Spleen (tissue), 11 donors: Measurements from ENCODE around the gene KRT79. TPM values are rescaled to one million over a fixed set of nuclear protein-coding genes. Genes with fewer than 3 reads are reported as not detected.

ENCODE experiments used
- DNase-seq: peaks from one replicate; pipeline ENCODE4 v3.0.0-alpha.2; 2020
- H3K27ac ChIP-seq, 8 donors: fragments of 200-600 bp; sonication (generic) in 7 of 8; 1 replicate in 4 of 8; 2 replicates in 4 of 8; pipeline versions ENCODE4 v1.5.0 to v1.8.0; 2016 to 2021; ENCODE audit warnings: inconsistent platforms in 4 of 8, mild to moderate bottlenecking in 4 of 8, moderate library complexity in 1 of 8
- H3K27me3 ChIP-seq, 7 donors: fragments of 200-600 bp; sonication (generic) in 6 of 7; replicated peaks in 1 of 7; 1 replicate in 4 of 7; 2 replicates in 3 of 7; pipeline versions ENCODE4 v1.5.0 to v1.8.0; 2016 to 2021; ENCODE audit warnings: inconsistent platforms in 3 of 7, mild to moderate bottlenecking in 1 of 7
- H3K36me3 ChIP-seq, 6 donors: fragments of 200-600 bp; sonication (generic) in 5 of 6; 1 replicate in 4 of 6; 2 replicates in 2 of 6; pipeline versions ENCODE4 v1.5.0 to v1.8.0; 2016 to 2021; ENCODE audit warnings: inconsistent platforms in 2 of 6
- H3K4me1 ChIP-seq, 6 donors: fragments of 200-600 bp; sonication (generic) in 5 of 6; 1 replicate in 3 of 6; 2 replicates in 3 of 6; pipeline versions ENCODE4 v1.5.0 to v1.8.0; 2016 to 2021; ENCODE audit warnings: inconsistent platforms in 3 of 6
- H3K4me3 ChIP-seq, 8 donors: fragments of 200-600 bp; sonication (generic) in 7 of 8; 1 replicate in 4 of 8; 2 replicates in 4 of 8; pipeline versions ENCODE4 v1.5.0 to v1.8.0; 2016 to 2021; ENCODE audit warnings: inconsistent platforms in 4 of 8, mild to moderate bottlenecking in 4 of 8, moderate library complexity in 2 of 8
- H3K9me3 ChIP-seq, 8 donors: fragments of 200-600 bp; sonication (generic) in 7 of 8; 1 replicate in 4 of 8; 2 replicates in 4 of 8; pipeline versions ENCODE4 v1.5.0 to v1.8.0; 2016 to 2021; ENCODE audit warnings: inconsistent platforms in 4 of 8
- CTCF ChIP-seq, 11 experiments: fragments of 200-600 bp in 7 of 11; fragments of 450-650 bp in 4 of 11; sonication (generic) in 4 of 11; IDR thresholded peaks in 8 of 11; conservative IDR thresholded peaks in 3 of 11; 1 replicate in 7 of 11; 2 replicates in 4 of 11; pipeline versions ENCODE4 v1.4.0 to v1.8.0; 2016 to 2021; ENCODE audit warnings: antibody characterized with exemption in 11 of 11, inconsistent platforms in 4 of 11, mild to moderate bottlenecking in 1 of 11
- POLR2A ChIP-seq, 3 donors: fragments of 450-650 bp; IDR thresholded peaks; one replicate each; pipeline ENCODE4 v1.5.1; 2017; ENCODE audit warnings: antibody characterized with exemption in 3 of 3, mild to moderate bottlenecking in 1 of 3
- POLR2AphosphoS5 ChIP-seq, 3 donors: sonication (generic); formaldehyde crosslinking; IDR thresholded peaks; one replicate each; pipeline ENCODE4 v1.5.1; 2017; ENCODE audit warnings: antibody characterized with exemption in 3 of 3
- WGBS, 5 donors: extraction: QIAGEN DNeasy Blood & Tissue Kit in 3 of 5; methylation state at CpG; one replicate each; pipeline versions ENCODE4 v1.1.5 to v1.1.7; 2013 to 2018; 5-methylcytosine and 5-hydroxymethylcytosine counted together
- intact Hi-C: fragments of 100-400 bp; cut with DNase I; formaldehyde crosslinking; loops from one replicate; pipeline ENCODE4 v1.15.0; 2023; ENCODE audit warnings: low total_unique reads
- polyA plus RNA-seq, 3 donors: library from polyadenylated mRNA; stranded (reverse); fragments of 200-250 nt; gene quantifications; one replicate each; pipeline ENCODE4 v1.2.1, GENCODE V29; 2013
- total RNA-seq, 7 donors: library from RNA; depleted of rRNA in 3 of 7; stranded (reverse); fragments of >200 nt in 3 of 7; fragmentation: NEBNext Ultra II Directional in 4 of 7; extraction: Animal tissue kit (Norgen Biotek cat#: 25700) in 4 of 7; gene quantifications; one replicate each; pipeline versions ENCODE4 v1.1.0 to v1.2.1, GENCODE V29; 2016 to 2021
- donor health status: healthy with polysubstance abuse.
- donor health status: DM: no; HTN: no; CAD: no; lungs with moderate emphysema.
- donor health status: DM: no; HTN: no; CAD: no.
- donor health status: Bipolar disorder and iron deficiency.
- donor health status: healthy.
- donor health status: DM: no; HTN: no; CAD: no.
- donor health status: DM: yes; HTN: yes; CAD: no.

Gene KRT79
- total and polyA plus RNA-seq, 10 donors: 0.15 to 0.37 (median 0.19) TPM; not detected in 7

DNA sequence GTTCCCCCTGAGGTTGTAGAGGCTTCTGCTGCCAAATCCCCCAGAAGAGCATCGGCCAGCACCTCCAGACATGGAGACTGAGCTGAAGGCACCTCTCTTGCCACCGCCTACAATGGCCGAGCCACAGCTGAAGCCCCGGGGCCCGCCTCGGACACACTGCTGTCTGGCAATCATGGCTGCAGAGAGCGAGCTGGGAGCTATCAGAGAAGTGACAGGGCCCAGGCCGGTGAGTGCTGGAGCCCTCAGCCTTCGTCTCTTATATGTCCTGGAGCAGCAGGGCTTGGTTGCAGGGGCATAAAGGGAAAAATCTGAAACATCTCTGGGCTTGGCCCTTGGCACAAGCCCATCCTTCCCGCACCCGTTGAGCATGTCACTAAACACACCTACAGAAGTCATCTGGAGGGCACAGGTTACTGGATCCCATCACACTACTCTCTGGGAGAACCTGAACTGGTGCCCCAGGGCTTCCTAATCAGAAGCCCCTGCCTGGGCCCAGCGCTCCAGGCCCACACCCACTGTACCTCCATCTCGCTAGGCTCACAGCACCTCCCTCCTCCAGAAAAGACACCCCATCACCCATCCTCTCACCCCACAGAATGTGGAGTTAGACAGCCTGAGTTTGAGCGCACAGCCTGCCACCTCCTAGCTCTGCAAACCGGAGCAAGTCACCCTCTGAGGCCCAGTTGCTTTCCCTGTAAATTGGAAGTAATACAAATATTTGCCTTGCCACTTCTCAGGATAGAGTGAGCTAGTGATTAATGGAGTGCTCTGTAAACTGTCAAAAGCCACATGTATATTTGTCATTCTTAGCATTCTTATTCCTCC is 20.0 kb downstream of the KRT79 start, which contains the start of gene KRT4:
Gene KRT4 (minus strand): TSS at position 232 of the 825 bp plus-strand sequence. CDS start 58 bp downstream, at position 174.
- Histone ChIP-seq H3K27ac (no peak within 1 kb of the TSS), H3K4me1 (peaks cover 0 to 5% (median 0%) of the 10 kb centered on the region in 6 donors), H3K27me3 (peaks cover 0 to 5% (median 0%) of the 10 kb centered on the region in 7 donors), H3K4me3 (no peak within 1 kb of the TSS), H3K36me3 (no peaks in the 10 kb centered on the region), H3K9me3 (no peaks in the 10 kb centered on the region)
- DNase-seq: peak; percentile 68
- WGBS, 5 donors: 80 to 92% (median 89%) methylated on average over 13 to 15 of the region's 15 CpGs
- intact Hi-C loops: no loop called here
- TF ChIP-seq CTCF (IDR thresholded peaks at IDR 0.05 in 8 of 11, conservative IDR thresholded peaks at IDR 0.05 in 3 of 11) (no peak), POLR2A (IDR thresholded peaks at IDR 0.05) (no peak), POLR2AphosphoS5 (IDR thresholded peaks at IDR 0.05) (no peak)

DNA sequence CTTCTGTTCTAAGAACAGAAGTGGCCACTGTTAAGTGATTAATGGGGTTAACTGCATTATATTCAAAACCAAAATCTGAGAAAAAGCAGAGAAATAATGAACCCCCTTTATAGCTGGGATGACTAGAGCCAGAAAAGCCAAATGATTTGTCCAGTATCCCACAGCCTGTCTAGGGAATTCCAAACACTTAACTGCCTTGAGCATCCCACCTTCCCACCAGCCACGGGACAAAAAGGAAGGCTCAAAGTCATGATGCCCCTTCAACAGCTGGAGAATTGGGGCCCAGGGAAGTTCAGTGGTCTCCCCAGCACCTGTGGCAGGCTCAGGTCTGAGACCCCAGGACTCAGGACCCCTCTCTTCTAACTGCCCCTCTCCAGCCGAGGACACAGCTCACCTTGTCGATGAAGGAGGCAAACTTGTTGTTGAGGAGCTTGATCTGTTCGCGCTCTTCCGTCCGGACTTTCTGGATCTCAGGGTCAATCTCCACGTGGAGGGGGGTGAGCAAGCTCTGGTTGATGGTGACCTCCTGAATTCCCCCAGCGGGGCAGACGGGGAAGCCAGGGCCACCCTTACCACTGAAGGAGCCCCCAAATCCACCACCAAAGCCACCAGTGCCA is 20.8 kb downstream of the KRT79 start:
- no peaks in the 10 kb centered on the region for H3K36me3 ChIP-seq
- no peak overlapping the region for H3K4me3 ChIP-seq
- H3K9me3 ChIP-seq: no peaks in the 10 kb centered on the region
- DNase-seq: peak; percentile 64
- 64 to 92% (median 86%) methylated on average over 1 to 10 of the region's 10 CpGs for WGBS, 5 donors
- TF ChIP-seq POLR2A (IDR thresholded peaks at IDR 0.05): no peak
- H3K4me1 ChIP-seq: no peaks in the 10 kb centered on the region
- H3K27me3 ChIP-seq: peaks cover 0 to 5% (median 0%) of the 10 kb centered on the region in 7 donors
- H3K27ac ChIP-seq: no peak overlapping the region
- intact Hi-C loops: no loop called here

DNA sequence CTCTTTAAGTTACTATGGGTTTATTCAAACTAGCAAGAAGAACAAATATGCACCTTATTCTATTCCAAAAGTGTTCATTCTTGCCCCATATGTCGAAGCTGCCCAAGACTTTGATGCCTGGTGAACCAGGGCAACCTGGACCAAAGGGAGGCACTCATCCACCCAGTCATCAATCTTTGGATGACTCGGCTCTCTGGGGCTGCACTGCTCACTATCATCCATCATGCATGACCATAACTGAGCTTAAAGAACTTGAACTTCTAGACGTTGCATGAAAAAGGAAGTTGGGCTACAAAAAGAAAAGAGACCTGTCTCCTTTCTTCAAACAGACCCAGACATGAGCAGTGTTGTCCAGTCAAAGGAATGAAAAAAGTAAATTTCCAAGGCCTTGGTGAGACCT is 21.4 kb downstream of the KRT79 start:
- 33 to 40% (median 34%) methylated on average over 3 of the region's 3 CpGs for WGBS, 5 donors
- intact Hi-C loops: no loop called here
- Histone ChIP-seq H3K36me3 (no peaks in the 10 kb centered on the region), H3K4me3 (no peak overlapping the region), H3K4me1 (no peaks in the 10 kb centered on the region), H3K27me3 (peaks cover 0 to 7% (median 0%) of the 10 kb centered on the region in 7 donors), H3K9me3 (no peaks in the 10 kb centered on the region), H3K27ac (no peak overlapping the region)
- TF ChIP-seq POLR2A (IDR thresholded peaks at IDR 0.05): no peak
- TF ChIP-seq CTCF (IDR thresholded peaks at IDR 0.05 in 8 of 11, conservative IDR thresholded peaks at IDR 0.05 in 3 of 11): no peak
- no peak for TF ChIP-seq POLR2AphosphoS5 (IDR thresholded peaks at IDR 0.05)
- no peak for DNase-seq

DNA sequence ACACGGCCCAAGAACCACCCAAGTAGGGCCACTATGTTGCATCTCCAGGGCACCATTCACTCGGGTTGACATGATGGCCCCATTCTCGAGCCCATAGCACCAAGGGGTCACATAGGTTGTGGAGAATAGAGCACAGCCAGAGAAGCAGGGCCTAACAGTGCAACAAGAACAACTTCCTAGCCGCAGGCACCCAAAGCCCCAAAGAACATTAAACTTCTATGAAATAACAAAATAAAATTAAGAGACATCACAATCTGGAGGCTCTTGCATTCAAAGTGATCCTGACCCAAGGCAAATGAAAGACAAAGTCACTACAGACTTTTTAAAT is 22.1 kb downstream of the KRT79 start:
- intact Hi-C loops: no loop called here

More for the DNA sequence above, 22.1 kb downstream of the KRT79 start:
- 49 to 83% (median 65%) methylated on average over 4 of the region's 4 CpGs for WGBS, 5 donors
- Histone ChIP-seq H3K4me3 (no peak overlapping the region), H3K9me3 (no peaks in the 10 kb centered on the region), H3K27me3 (peaks cover 0 to 11% (median 0%) of the 10 kb centered on the region in 7 donors), H3K36me3 (no peaks in the 10 kb centered on the region), H3K27ac (no peak overlapping the region), H3K4me1 (no peaks in the 10 kb centered on the region)
- DNase-seq: no peak
- no peak for TF ChIP-seq CTCF (IDR thresholded peaks at IDR 0.05 in 8 of 11, conservative IDR thresholded peaks at IDR 0.05 in 3 of 11)
- no peak for TF ChIP-seq POLR2AphosphoS5 (IDR thresholded peaks at IDR 0.05)
- TF ChIP-seq POLR2A (IDR thresholded peaks at IDR 0.05): no peak
